MM.1S (cell line): ENCODE results near the gene TIMM44.

ENCODE experiments used
- CTCF ChIP-seq: fragments of 300-600 bp; sonication (generic); IDR thresholded peaks from 2 replicates; pipeline ENCODE4 v1.5.1; 2016; ENCODE audit warnings: antibody characterized with exemption, low read length, mixed read lengths
- EZH2 ChIP-seq: fragments of 300-600 bp; sonication (generic); optimal IDR thresholded peaks from 2 replicates; pipeline ENCODE3; 2017; ENCODE audit warnings: low read depth, mild to moderate bottlenecking, antibody characterized with exemption, low read length, mixed read lengths

GRCh38 chr19:7901337-7901736, 42.1 kb downstream of the TIMM44 start:
- TF ChIP-seq CTCF (no peak), EZH2 (no peak)
